ENCODE measurements around the gene FBLN2.

DNA sequence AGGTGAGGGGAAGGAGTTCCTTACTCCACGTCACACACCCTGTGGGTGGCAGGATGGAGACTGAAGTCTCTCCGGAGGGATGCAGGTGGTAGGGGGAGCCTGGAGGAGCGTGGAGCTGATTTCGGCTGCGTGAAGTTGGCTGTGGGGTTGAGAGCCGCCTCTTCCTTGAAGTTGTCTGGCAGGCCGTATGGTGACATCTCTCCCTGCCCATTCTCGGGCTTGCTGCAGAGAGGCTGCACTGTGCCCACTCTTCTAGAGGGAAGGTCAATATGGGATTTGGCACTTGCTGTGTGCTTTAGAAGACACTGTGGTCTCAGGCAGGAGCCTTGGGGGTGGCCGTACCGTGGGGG, 13.4 kb upstream of the FBLN2 start:
- TF ChIP-seq CTCF (conservative IDR thresholded peaks at IDR 0.05) (no peak), ZFX (IDR thresholded peaks at IDR 0.05) (no peak)
